DMS79 treated with DMSO at 0.1 percent for 48 hours (cell line): Measurements from ENCODE around the gene KAT6B.
"Not testable (repeated sequence)": the region's sequence is repeated elsewhere in the genome, so short reads cannot be mapped to it uniquely, and the experiment has no call there.

Experiments
- DNase-seq: peaks from one replicate; lab custom pipeline; 2025; lab: John Stamatoyannopoulos, UW

KAT6B gene

DNA sequence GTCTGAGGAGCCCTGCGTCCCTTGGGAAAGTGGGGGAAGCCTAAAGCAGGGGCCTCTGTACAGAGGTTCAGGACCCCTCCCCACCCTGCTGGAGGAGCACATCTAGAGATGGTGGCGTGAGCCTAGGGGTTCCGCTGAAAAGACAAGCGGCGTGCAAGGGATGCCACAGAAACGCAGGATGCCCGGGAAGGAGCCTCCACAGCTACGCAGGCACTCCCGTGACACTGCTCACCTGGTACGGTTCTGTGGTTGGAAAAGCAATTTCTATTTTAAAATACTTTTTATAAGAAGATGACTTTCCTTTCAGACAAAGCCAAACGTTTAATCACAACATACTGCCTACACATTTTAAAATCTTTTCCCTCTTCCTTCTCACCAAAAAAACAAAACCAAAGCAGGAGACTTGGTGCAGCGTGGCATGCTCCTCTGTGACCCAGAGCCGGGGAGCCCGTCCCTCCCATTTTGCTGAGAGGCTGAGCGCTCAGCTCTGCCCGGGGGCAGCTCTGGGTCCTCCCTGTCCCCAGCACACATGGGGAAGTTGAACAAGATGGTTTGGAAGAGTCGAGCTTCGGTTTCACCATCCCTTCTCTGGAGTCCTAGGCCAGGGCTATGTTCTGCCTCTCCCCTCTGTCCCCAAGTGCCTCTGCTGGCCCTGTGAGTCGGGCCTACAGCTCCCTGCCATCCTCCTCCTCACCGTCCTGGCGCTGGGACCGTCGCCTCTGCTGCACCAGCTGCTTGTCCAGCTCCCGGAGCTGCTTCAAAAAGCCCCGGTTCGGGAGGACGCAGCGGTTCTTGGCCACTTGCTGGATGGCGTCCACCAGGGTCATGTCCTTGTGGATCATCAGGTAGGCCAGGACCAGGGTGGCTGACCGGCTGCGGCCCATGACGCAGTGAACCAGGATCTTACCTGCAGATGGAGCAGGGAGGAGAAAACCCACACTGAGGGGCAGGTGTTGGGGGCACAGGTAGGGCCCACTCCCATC, 211.1 kb downstream of the KAT6B start:
- DNase-seq = no peak

DNA sequence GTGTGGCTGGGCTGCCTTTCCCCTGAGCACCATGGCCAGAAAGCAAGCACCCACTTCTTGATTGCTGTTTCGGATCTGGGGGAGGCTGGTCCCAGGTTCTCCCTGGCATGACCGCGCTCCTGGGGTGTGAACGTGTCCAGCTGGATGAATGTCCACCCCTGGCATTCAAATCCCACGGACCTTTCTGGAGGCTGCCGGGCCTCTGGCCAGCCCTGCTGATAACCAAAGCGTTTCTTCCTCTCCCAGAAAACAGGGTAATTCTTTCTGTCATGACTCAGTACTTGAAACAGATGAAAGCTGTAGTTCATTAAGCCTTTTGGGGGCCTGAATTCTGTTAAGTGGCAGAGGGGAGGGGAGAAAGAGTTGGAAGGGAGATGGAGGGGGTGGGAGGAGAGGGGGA, 211.9 kb downstream of the KAT6B start:
- no peak for DNase-seq

DNA sequence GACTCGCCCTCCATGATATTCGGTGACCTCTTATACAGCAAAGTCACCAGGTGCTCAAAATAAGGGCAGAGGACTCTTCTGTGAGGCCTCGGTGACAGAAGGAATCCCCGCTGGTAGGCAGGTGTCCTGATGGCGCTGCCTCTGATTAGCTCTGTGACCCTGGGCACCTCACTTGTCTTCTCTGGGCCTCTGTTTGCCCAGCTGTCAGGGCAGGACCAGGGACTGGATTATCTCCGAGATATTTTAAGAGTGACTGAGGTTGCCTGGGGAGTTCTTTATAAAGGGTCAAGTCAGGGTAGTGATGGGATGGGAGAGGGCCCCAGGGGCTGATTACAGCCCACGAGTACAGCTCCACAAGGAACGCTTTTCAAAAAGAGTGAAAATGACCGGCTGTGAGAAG, 214.2 kb downstream of the KAT6B start:
- no peak for DNase-seq

DNA sequence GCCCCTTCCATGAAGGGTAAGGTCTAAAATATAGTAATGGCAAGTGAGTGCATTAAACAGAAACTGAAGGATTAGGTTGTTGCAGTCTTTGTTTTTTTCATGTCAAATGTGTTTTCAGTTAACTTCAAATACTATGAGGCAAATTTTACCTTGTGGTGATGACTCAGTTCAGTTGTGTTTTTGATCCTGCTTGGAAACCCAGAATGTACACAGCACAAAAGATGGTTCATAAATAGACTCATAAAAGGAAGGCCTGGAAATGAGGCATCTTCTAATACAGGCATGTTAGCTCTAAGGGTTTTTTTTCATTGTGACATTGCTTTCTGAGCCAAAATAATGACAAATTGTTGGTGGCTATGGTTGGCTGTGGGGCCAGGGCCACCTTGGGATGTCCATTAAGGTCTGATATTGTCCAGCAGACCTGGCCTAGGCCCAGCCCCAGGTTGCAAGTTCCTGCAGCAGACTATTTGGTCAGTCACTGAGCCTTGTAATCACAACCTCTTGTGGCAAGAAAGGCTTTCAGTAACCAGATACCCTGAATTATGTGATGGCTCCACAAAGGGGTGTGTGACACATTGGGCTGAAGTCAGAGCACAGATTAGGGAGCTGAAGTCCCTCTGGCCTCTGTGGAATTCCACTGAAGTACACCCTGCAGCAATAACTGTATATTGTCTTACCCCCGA, 216.0 kb downstream of the KAT6B start:
- DNase-seq = no peak

DNA sequence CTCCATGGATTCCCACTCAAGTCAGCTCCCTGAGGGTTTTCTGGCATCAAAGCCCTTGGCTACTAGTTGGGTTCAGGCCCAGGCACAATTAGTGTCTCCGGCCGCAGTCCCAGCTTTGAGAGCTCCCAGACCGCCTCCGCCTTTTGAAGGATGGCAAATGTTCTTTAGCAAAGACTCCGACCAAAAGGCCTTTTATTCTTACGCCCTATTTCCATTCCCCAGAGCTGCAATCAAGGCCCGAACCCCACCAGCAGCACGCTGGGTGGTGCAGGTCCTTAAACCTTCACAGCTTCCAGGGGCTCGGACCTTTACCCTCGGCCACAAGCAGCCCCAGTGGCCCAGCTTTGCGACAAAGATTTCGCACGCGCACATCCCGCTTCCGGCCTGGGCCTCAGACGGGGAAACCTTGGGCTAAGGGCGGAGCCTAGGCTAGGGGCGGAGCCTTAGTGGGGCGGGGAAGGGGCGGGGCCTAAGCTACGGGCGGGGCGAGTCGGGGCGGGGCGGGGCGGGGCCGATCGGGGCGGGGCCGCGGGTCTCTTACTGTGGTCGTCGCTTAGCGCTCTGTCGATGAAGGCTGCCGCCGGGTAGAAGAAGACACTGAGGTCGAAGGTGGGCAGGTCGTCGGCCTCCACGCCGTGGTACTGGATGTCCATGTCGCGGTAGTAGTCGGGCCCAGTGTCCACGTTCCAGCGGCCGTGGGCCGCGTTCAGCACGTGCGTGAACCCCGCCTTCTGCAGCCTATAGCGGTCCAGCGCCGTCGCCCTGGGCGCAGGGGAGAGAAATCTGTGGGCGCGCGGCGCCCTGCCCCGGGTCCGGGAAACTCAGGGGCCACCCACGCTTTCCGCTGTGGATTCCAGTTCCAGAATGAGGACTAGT, 217.1 kb downstream of the KAT6B start:
- no peak for DNase-seq

DNA sequence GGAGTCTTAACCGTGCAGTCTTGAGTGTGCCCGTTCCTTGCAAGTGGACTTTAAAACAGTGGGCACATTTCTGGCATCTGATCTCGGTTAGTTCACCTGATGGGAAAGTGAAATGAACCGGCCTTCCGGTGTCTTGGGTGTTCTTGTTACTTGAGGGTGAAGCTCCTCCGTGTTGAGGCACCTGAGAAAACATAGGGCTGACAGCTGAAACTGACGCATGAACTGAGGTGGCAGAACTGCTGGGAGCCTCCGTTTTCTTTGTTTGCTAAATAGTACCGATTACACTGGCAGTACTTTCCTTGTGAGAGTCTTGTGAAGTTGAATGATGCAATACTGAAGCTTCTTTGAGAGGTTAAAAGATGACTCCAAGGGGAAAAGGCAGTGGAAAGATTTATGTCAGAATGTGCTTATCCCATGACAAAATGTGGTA, 222.3 kb downstream of the KAT6B start:
- DNase-seq = no peak

DNA sequence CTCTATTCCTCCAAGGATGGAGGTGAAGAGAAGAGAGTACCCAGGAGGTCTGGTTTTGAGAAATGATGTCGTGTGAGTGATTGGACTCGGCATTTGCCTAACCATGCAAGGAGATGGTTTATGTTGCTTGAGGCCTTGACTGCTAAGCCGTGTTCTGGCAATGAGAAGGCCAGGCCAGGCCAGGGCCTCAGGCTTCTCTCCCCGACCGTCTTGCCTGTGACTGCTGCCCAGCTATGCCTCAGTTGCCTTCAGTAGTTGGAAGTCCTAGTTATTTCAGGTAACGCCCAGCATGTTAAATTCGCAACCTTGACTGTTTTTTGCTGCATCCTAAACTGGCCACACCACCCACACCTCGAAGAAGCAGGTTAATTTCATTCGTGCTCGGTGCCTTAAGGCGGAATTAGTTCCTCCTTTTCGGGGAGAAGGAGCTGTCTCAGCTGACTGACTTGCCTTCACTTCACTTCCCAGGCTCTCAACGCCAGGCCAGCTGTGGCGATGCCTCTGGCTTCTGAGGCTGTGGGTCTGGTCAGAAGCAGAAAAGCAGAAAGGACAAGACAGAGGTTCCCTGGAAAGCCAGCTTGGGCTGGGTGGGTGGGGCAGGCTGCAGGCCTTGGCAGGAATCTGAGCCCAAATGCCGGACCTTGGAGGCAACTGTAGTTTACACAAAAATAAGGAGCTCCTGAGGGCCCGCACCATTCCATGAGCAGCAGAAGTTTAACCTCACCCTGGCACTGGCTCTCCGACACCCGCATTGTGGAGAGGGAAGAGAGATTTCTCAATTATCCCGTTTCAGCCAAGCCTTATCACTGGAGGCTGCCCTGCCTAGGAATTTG, 223.1 kb downstream of the KAT6B start:
- no peak for DNase-seq

DNA sequence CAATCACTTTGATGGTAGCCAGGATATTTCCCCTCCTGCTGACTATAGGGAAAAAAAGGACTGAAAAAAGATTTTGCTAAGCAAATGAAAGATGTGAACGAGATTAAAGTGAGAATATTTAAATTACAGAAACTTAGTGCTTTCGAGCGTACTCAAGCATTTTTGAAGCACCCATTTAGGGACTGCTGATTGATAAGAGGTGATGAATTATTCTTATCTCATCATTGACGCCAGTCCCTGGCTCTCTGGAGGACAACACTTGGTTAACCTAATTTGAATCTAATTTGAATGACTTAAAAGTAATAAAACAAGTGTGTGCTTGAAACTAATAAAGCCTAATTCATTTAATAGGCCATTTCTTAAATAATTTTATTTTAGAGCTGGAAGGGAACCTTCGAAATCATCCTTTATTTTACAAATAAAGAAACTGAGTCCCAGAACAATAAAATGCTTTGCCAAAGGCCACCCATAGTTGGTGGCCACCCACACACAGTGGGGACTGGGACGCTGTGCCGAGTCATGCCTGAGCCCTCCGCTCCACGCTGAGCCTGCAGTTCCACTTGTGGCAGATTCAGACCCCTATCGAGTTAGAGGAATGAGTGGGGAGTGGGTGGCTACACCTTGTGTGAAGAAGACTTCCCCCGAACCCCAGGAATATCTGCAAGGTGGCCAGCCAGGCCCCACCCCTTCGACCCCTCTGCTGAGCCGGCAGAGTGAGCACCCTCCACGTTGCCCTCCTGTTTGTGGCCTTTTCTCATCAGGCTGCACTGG, 223.9 kb downstream of the KAT6B start:
- DNase-seq = no peak

DNA sequence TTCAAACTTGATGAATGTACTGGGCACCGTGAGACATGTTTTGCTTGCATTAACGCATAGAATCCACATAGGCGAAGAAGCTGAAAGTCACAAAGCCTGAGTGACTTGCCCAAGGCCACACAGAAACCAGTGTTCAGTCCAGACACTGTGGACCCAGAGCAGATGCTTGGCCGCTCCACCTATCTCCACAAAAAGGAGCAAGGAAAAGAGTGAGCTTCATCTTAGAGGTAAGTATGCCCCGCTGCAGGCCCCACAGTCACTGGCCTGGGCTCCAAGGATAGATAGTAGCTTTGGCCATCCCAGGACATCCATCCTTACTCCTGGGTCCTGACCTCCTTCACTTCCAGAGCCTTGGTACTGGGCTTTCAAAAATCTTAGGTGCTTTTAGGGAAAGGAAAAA, 224.9 kb downstream of the KAT6B start:
- DNase-seq = no peak

DNA sequence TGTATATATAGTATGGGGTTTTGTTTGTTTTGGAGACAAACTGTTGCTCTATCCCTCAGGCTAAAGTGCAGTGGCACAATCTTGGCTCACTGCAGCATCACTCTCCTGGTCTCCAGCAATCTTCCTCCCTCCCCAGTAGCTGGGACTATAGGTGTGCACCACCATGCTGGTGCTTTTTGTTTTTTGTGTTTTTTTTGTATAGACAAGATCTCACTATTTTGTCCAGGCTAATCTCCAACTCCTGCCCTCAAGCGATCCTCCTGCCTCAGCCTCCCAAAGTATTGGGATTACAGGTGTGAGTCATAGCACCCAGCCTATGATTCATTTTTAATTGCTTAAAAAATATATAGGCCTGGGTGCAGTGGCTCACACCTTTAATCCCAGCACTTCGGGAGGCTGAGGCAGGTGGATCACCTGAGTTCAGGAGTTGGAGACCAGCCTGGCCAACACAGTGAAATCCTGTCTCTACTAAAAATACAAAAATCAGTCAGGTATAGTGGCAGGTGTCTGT, 229.6 kb downstream of the KAT6B start:
- not testable (repeated sequence) for DNase-seq

DNA sequence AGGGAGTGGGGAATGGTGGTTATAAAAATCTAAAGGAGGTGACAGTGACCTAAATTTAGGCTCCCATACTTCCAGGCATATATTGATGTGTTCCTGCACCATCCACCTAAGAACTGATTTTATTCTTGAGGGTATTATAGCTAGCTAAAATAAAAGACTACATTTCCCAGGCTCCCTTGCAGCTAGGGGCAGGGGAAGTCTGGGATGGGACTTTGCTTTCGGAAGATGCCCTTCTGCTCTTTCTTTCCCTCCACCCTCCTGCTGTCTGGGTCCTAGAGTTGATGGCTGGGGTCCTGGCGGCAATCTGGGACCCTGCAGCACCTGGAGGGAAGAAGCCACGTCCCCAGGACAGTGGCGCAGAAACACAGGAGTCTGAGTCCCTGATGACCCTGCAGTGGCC, 231.3 kb downstream of the KAT6B start:
- DNase-seq = no peak

DNA sequence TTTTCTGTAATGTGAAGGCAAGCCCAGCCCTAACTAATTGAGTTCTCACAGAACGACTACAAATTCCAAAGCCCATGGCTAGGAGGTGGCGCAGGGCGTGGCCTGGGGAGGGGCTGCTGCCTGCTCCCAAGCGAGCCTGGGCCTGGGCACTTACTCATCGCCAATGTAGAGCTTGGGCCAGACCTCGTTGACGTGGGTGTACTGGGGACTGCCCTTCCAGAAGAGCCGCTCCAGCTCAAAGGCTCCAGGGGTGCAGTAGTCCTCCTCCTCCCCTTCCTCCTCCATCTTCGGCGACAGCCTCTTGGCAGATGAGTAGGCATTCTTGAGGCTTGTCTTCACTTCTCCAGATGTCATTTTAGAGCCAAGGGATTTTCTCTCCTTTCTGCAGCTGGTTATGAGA, 231.8 kb downstream of the KAT6B start:
- no peak for DNase-seq

DNA sequence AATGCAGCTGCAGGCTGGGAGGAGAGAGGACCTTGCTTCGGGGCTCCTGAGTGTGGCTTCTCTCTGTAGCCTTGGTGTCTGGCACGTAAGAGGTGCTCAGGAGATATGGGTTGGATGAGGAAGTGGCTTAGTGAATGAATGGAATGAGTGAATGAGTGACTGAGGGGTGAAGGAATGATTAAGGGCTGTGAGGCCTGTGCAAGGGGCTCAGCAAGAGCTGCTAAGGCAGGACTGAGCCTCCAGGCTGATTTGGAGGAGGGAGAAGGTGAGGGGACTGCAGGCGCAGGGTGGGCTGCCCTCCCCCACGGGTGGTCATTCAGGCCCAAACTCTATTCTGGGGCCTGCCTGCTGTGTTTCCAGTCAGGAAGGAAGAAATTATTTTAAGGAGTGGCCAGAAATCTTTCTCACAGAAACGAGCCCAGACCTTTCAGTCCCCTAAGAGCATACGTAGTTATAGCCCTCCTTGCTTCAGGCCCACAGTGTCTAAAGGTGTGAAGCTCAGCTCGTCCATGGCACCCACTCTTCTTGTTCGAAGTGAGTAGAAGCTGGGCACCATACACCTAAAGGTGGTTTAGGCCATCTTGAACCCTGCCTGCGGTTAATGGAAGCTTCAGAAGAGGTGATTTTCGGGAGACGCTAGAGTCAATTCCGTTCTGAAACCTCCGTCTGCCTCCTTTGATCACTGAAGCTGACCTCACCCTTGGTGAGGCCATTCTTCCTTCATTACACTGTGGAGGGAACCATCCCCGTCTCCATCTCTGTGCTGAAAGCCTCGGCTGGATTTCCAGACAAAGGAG, 235.5 kb downstream of the KAT6B start:
- DNase-seq = no peak

DNA sequence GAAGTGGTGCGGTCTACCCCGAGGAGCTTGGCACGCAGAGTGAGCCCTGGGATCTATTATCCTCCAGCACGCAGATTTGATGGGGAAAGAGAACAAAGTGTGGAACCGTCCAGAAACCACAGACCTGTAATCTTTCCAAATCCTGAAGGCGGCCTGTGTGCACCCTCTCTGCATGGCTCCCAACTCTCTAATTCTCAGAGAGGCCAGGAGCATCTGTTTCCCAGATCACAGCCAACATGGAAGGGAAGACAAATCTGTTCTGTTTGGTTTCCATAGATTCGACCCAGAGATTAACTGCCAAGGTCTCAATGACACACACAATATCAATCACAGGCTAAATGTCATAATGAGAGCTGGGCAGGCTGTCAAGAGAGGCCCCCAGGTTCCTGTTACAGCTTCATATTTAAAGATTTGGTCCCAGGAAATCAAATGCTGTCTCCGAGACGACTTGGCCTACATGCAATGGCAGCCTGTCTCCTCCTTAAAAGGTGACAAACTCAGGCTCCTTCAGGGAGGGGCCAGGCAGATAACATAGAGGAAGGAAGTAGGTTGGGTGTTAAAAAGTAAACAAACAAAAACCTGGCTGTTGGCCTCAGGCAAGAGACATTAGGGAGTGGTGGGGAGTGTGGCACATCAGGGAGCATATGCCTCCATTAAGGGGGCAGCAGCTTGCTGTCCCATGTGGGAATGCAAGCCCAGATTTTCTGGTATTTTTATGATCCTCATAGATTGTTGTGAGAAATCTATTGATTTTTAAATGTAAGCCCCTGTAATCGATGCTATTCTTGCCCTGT, 236.3 kb downstream of the KAT6B start:
- no peak for DNase-seq

DNA sequence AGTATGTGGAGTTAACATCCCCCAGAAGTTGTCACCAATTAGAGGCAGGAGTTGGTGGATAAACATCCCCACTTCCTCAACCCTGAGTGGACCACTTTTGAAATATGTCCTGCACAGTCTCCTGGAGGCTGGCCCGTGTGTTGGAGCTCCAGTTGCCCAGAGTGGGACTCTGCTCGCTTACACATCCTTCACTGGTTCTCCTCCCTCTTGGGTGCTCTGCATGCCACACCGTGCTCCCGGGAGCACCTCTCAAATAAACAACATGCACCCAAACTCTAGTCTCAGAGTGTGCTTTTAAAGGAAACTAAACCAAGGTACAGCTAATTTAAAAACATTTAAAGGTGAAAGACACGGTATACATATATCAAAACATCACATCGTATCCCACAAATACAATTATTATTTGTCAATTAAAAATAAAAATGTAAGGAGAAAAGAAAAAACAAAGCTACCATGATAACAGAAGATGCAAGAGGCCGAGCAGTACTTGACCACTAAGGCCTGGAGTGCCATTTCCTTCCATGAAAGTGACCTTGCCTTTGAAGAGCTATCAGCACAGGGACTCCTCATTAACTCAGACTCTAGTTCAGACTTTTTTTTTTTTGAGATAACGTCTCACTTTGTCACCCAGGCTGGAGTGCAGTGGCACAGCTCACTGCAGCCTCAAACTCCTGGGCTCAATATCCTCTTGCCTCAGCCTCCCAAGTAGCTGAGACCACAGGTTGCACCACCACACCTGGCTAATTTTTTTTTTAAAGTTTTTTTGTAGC, 237.2 kb downstream of the KAT6B start:
- DNase-seq = no peak

DNA sequence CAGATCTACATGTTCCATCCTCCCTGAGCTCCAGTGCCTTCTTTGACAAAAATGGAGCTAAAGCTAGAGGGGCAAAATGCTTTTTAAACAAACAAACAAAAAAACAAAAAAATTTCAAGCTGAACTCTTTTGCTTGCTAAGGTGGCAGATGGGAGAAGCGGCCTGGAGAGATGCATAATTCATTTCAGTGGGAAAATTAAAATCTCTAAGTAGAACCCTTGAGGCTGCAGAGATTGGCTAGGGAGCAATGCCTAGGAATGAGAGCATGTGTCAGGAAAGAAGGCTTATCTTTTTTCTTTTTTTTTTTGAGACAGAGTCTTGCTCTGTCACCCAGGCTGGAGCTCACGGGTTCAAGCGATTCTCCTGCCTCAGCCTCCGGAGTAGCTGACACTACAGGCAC, 238.7 kb downstream of the KAT6B start:
- no peak for DNase-seq

DNA sequence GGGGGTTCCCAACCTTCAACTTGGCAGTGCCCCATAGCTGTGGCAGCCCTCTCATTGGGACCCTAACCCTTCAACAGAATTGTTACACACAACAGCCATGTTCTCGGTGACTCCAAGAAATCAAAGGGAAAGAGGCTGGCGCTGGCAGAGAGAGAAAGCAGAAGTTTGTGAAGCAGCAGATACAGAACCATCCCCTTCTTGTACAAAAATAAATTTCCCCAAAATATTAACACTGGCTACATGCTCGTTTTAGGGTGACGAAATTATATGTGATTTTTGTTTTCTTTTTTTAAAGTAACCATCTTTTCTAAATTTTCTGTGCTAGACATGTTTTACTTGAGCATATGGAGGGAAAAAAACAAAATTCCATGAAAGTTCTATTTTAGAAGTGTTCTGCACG, 239.9 kb downstream of the KAT6B start:
- no peak for DNase-seq

DNA sequence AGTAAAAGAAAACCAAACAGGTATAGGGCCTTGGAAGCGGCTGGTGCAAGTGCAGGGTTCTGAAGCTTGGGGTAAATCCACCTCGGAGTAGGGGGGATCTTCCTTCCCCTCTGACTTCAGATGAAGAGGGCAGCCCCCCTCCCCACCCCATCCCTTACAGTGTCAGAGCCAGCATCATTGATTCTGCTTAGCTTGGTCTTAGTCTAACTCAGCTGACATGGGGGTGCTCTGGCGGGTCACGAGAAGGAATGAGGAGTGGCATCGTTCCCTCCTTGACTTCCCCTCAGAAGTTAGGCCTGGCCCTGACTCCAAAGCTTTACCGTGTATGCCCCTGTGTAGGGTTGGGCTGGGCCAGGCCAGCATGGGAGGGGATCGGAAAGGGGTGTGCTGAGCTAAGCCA, 240.9 kb downstream of the KAT6B start:
- no peak for DNase-seq
